HG03280 (cell line): Measurements from ENCODE around the gene TP53BP2.
"Not testable (repeated sequence)": the region's sequence is repeated elsewhere in the genome, so short reads cannot be mapped to it uniquely, and the experiment has no call there.

ENCODE experiments used
- ATAC-seq: cut with Tn5 transposase; IDR thresholded peaks from one replicate; pipeline ENCODE4 v1.9.1; 2021; ENCODE audit warnings: mild to moderate bottlenecking, moderate library complexity; ENCODE audit not compliant: unreplicated experiment

Gene TP53BP2

DNA sequence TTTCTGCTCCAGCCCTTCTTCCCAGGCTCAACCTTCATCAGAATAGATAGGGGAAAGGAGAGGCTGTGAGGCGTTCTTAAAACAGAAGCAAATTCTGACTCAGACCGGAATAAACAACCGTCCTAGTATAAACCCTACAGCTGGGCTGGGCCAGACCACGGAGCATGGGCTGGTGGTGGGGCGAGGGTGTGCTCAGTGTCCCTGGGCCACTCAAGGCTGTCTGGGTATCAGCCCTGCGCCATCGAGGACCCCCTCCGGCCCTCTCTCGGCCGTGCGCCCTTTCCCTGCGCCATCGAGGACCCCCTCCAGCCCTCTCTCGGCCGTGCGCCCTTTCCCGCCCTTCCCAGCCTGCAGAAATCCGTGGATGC is 97.4 kb downstream of the TP53BP2 start:
- peak; percentile 69 for ATAC-seq

DNA sequence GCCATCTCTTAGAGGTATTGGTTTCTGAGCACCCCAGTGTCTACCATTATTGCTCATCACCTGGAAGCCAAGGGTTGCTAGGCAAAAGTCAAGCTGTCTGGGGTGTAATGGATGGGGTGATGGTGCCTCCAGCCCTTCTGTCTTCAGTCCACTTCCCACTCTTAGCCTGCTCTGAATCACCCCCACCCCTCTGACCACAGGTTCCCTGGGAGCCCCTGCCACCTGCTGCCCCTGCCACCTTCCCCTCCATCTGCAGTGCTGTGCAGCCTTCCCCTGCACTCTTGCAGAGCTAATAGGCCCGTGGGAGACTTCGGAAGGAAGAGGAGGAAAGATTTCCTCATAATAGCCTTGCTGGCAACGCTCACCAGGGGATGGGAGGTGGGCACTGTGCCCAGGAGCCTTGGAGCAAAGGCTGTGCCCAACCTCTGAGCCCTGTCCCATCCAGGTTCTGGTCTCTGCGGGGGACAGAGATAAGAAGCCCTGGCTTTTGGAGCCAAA is 97.9 kb downstream of the TP53BP2 start:
- ATAC-seq: peak; percentile 13

DNA sequence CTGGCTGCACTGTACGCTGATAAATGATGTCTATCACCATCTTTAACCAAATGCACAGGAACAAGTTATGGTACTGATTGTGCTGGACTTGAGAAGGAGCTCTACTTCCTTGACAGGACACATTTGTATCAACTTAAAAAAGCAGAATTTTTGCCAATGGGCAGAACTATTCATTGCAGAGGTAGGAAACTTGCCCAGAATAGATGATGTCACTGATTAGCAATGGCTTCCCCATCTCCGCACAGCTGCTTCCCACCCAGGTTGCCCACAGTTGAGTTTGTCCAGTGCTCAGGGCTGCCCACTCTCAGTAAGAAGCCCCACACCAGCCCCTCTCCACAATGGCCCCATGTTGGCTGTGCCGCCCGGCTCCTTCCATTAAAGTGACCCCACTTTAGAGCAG is 100.0 kb downstream of the TP53BP2 start:
- no peak for ATAC-seq

DNA sequence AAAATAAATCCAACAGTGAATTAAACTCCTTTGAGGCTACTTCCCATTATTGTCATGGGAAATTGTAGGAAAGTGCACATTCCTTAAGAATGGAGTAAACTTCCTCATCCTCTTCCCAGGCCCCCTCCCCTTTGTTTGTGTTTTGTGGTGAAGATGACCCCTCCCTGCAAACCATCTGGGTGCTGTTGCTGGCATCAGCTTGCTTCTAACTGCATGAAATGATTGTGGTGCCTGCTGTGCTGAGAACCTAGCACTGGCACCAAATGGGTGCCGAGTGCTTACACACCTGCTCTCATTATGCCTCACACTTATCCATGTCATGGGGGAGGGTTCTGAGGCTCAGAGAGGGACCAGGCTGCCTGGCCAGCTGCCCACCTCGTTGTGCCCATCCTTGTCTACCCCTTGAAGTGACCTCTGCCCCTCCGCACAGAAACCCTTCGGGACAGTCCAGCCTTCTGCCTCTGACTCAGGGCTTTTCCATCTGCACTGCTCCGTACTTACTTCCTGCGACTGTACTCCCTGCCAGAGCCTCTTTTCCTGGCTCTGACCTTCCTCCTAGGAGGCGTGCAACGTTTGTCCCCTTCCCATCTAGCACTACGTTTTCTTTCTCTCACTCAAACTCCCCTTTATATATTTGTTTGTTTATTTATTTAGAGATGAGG is 102.8 kb downstream of the TP53BP2 start:
- no peak for ATAC-seq

DNA sequence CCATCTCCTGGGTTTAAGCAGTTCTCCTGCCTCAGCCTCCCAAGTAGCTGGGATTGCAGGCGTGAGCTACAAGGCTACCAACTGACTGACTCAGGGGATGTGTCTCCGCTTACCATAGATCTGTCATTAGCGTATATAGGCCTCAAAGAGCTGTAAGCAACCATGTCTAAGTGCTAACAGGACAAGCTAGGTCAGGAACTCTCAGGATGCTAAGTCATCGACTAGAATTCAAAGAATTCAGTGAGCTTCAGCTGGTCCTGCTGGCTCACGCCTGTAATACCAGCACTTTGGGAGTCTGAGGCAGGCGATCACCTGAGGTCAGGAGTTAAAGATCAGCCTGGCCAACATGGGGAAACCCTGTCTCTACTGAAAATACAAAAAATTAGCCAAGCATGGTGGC is 103.9 kb downstream of the TP53BP2 start:
- no peak for ATAC-seq

DNA sequence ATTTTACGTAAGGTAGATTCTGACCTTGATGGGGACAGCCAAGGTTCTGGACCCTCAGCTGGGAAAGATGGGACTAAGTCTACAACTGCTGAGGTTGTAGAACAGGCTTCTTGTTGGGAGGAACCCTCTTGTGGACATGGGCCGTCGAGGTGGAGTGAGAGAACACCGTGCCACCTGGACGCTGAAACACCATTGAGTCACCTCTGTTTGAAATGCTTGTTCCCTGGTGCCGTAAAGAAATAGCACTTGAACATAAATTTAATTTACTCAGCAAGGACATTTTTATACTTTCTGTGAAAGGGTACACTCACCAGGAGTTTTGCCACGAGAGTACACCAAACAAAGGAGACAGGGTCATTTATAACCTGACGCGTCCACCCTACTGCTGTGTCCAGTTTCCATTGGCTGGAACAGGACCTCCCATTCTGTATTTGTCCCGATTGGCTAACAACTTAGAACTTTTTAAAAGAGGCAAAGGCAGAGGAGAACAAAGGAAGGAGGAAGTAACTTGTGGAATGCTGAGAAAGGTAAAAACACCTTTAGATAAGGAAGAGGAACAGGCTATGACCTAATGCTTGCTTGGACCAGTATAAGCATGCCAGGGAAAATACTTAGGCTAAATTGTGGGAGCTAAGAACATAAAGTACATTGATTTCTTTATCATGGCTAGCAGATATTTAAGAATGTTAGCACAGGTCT is 105.6 kb downstream of the TP53BP2 start:
- ATAC-seq: not testable (repeated sequence)

DNA sequence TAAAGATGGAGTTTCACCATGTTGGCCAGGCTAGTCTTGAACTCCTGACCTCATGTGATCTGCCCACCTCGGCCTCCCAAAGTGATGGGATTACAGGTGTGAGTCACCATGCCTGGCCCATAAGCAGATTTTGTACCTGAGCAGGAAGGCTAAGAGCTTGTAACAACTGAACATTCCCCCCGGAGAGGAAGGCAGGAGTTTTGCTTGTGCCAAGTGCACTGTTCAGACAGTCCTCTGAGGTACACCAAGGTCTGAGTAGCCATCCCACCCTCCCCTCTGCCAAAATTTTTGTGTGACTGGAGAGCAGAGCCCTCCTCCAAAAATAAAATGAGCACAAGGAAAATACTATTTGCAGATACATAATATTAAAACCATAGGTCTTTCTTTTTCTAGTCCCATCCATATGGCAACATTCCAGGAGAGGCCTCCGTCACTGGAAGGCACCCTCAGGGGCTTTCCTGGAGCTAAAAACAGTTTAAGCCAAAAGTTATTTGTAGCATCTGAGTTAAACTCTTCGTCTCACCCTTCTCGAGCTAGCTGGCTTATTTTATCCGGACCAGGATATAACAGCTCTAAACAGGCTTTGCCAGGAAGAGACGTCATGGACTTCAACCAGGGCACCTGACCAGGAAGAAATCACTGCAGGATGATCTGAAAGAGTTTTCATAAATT is 106.2 kb downstream of the TP53BP2 start:
- ATAC-seq: no peak

DNA sequence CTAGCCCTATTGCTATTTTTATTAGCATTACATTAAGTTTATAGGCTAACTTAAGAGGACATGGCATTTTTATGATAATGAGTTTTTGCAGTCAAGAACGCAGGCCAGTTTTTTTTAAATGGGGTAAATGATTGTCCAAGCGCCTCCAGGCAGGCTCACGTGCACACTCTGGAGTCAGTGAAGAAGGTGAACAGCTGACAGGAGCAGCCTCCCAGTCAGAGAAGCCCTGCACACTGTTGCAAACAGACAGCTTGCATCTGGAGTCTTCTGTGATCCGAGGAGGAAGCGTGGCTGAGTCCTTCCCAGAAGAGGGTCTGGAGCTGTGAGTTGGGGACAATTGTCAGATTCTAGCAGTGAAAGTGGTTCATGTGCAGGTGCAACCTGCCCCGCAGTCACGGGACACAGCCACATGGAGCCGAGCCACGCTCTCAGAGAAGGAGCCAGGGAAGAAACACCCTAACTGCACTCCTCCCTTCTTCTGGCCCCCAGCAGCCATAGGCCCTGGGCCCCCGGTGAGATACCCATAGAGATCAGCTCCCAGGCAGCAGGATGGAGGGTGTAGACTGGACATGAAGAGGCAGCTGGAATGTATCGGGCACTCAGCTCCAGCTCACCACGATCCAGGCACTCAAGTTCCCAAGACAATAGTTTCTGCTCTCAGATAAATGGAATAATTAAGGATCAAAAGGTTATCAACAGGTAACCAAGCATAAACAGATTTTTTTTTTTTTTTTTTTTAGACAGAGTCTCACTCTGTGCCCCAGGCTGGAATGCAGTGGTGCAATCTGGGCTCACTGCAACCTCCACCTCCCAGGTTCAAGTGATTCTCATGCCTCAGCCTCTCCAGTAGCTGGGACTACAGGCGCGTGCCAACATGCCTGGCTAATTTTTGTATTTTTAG is 107.0 kb downstream of the TP53BP2 start:
- ATAC-seq: no peak

DNA sequence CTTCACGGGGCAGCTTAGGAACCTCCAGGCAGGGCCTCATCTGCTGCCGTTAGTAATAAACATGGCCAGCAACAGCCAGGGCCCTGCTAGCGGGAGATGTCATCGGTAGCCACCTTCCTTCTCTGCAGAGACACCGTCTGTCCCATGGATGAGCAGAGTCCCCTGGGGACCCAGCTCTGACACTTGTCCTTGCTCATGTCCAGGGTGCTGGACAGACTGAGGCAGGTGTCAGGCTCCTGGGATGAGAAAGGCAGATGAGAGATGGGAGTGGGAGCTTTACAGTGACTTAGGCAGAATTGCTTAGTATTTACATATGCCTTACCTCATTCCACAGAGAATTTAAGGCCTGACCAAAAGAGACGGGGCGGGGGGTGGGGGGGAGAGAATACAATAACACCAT is 108.4 kb downstream of the TP53BP2 start:
- no peak for ATAC-seq

DNA sequence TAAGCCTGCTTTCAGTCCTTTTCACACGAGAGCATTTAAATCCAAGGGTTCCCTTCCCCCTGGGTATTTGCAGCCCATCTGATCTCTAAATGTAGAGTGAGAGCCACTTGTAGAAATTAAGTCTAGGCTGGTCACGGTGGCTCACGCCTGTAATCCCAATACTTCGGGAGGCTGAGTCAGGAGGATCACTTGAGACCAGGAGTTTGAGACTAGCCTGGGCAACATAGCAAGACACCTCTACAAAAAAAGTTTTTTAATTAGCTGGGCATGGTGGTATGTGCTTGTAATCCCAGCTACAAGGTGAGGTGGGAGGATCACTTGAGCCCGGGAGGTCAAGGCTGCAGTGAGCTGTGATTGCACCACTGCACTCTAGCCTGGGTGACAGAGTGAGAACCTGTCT is 109.1 kb downstream of the TP53BP2 start:
- not testable (repeated sequence) for ATAC-seq

DNA sequence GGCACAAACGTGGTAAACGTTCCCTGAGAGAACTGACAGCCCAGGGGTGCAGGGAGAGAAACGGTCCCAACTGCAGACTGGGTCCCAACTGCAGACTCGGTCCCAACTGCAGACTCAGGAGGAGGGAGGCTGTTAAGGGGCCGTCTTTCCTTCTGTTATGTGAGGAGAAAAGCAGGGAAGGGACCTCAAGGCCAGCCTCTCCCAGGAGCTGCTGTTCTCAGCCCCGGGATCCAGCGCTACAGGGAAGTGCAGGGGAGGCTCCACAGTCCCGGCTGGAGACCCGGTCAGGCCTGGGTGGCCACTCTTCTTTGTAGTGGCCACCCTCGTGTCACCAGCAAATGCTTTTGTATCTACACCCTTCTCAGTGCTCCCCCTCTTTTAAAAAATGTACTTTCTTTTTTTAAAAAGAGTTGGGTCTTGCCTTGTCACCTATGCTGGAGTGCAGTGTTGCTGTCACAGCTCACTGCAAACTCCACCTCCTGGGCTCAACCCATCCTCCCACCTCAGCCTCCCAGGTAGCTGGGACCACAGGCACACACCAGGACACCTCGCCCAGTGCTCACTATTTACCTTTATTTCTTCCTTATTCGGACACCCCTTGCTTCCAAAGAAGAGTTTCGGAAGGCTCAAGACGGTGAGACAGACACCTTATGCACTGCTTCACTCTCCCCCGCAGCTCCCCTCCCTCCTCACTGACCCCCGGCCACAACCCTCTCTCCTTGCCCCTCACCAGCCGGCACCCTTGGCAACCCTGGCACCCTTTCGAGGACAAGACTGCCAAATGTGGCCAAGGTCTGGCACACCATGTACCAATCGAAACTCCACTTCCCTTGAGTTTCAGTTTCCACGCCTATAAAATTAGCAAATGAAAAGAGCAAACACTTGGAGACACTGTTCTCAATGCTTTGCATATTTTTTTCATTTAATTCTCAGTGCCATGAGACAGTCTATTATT is 111.6 kb downstream of the TP53BP2 start:
- no peak for ATAC-seq

DNA sequence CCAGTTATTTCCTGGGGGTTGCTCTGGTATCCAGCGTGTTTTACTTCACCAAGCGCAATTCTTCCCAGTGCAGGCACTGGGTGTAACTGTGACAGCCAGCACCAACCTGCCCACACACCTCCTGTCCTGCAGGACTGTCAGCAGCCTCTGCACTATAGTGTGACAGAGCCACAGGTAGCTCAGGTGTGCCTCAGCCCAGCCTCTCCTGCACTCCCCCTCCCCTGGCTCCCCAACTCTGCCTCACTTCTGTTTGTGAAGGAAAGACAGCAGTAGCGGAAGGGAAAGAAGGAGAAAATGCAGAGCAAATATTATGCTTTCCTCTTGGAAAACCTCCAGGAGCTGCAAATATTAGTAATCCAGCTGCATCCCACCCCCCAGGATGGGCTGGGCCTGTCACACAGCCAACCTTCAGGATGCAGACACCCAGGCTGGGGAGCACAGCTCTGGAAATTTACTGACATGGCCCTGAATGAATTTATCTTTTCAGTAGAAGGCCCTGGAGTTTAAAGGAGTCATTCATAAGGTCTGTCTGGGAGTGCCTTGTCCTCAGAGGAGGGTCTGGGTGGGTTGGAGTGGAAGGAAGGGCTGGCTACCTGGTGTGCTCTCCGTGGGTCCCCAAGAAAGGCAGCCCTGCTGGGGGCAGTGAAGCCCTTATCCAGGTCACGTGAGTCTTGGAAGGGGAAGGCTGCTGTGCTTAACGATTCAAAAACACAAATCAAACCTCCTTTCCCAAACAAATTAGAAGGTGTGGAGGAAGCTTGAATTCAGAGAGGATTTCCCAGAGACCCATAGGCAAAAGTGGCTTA is 112.6 kb downstream of the TP53BP2 start:
- no peak for ATAC-seq

DNA sequence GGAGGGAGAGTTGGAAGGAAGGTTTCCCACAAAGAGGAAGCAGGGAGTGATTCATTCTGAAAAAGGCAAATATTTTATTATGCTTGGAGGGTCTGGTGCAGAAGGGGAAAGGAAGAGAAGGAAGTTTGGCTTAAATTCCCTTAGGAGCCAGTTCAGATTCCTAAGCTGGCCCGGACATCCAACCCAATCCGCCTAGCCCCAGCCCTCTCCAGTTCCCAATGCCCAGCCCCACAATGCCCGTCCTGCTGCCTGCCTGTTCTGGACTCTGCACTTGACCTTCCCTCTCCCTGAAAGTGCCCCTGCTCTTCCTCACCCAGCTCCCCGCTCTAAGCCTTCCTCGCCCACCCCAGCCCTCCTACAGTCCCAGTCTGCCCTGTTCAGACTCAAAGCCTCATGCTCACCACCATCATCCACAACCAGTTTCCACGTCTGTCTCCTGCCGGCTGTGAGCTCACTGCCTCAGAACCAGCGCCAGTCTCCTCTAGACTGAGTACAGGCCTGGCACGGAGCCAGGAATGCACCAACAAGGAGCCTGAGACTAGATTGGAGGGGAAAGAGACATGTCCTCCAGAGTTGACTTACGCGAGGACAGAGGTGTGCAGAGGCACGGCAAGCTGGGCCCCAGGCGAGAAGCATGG is 114.5 kb downstream of the TP53BP2 start:
- ATAC-seq: no peak

DNA sequence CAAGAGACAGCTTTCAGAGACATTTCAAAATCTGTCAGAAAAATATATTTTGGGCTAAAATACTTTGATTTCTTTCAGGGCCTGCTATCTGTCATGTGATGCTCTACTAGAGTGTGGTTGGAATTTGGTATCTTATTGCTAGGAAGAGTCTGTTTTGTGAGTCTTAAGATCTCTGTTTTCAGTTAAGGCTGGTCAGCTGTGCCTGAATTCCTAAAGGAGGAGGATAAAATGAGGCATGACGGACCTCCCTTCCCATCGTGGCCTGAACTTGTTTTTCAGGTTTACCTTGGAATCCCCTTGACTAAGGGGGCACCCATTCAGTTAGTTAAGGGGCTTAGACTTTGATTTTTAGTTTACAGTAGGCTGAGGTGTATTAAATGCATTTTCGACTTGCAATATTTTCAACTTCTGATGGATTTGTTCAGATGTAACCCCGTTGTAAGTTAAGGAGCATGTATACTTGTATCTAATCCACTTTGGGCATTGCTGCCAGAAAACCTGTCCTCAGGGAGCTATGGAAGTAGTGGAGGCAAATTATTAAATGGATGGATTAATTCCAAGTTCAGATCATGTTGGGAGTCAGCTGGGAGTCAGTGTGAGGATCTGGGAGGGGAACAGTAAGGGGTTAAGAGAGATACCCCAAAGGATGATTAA is 115.1 kb downstream of the TP53BP2 start:
- ATAC-seq: no peak

DNA sequence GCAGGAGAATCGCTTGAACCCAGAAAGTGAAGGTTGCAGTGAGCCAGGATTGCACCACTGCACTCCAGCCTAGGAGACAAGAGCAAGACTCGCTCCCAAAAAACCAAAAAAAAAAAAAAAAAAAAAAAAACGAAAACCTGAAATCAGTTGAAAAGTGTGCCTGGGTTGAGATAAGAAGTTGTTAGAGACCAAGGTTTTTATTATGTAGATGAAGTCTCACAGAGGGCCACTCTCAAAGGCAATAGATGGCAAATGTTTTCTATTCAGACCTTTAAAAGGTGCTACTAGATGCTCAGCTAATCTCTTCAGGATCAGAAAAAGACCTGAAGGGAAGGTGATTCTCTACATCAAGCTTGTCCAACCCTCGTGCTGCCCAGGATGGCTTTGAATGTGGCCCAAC is 115.8 kb downstream of the TP53BP2 start:
- ATAC-seq: no peak
